H9 (cell line): ENCODE results near the gene BRD1. TPM values are rescaled to one million over a fixed set of nuclear protein-coding genes. Genes with fewer than 3 reads are reported as not detected.

ENCODE experiments used
- DNase-seq: peaks from one replicate; pipeline ENCODE4 v3.0.0-alpha.2; 2017
- H2AFZ ChIP-seq: one replicate; pipeline ENCODE4 v1.6.1; 2013; ENCODE audit warnings: mild to moderate bottlenecking, low read length, control low read depth, moderate library complexity
- H2AK5ac ChIP-seq: 2 replicates; pipeline ENCODE4 v1.6.1; 2013; ENCODE audit warnings: low read length, control low read depth, mixed read lengths; ENCODE audit not compliant: insufficient read length
- H2BK120ac ChIP-seq: one replicate; pipeline ENCODE4 v1.6.1; 2013; ENCODE audit warnings: low read depth, mild to moderate bottlenecking, low read length, control low read depth, inconsistent platforms; ENCODE audit not compliant: poor library complexity, severe bottlenecking
- H2BK12ac ChIP-seq: 2 replicates; pipeline ENCODE4 v1.6.1; 2013; ENCODE audit warnings: low read length, control low read depth, mixed read lengths, low read depth; ENCODE audit not compliant: insufficient read length
- H2BK15ac ChIP-seq: 2 replicates; pipeline ENCODE4 v1.6.1; 2013; ENCODE audit warnings: low read depth, low read length, control low read depth
- H2BK20ac ChIP-seq: one replicate; pipeline ENCODE4 v1.6.1; 2013; ENCODE audit warnings: low read depth, mild to moderate bottlenecking, low read length, control low read depth, inconsistent platforms; ENCODE audit not compliant: poor library complexity, severe bottlenecking
- H2BK5ac ChIP-seq: 2 replicates; pipeline ENCODE4 v1.6.1; 2013; ENCODE audit warnings: low read length, control low read depth, mixed read lengths; ENCODE audit not compliant: insufficient read length
- H3K14ac ChIP-seq: 2 replicates; pipeline ENCODE4 v1.6.1; 2013; ENCODE audit warnings: low read length, control low read depth; ENCODE audit not compliant: insufficient read depth
- H3K18ac ChIP-seq: 2 replicates; pipeline ENCODE4 v1.6.1; 2013; ENCODE audit warnings: low read depth, mild to moderate bottlenecking, mixed read lengths, low read length, control low read depth; ENCODE audit not compliant: insufficient read length
- H3K23ac ChIP-seq: 2 replicates; pipeline ENCODE4 v1.6.1; 2013; ENCODE audit warnings: low read length, control low read depth, mixed read lengths, low read depth; ENCODE audit not compliant: insufficient read length
- H3K23me2 ChIP-seq: 2 replicates; pipeline ENCODE4 v1.6.1; 2013; ENCODE audit warnings: low read depth, mild to moderate bottlenecking, mixed read lengths, low read length, control low read depth; ENCODE audit not compliant: insufficient read length, poor library complexity, severe bottlenecking
- H3K27ac ChIP-seq: 2 replicates; pipeline ENCODE4 v1.5.1; 2013; ENCODE audit warnings: low read length, control low read depth, mixed read lengths, low read depth; ENCODE audit not compliant: insufficient read length
- H3K27me3 ChIP-seq: 2 replicates; pipeline ENCODE4 v1.6.1; 2013; ENCODE audit warnings: low read length, control low read depth, inconsistent platforms; ENCODE audit not compliant: insufficient read depth
- H3K4ac ChIP-seq: 2 replicates; pipeline ENCODE4 v1.6.1; 2013; ENCODE audit warnings: low read depth, mild to moderate bottlenecking, control low read depth, inconsistent platforms, low read length, moderate library complexity
- H3K4me1 ChIP-seq: 2 replicates; pipeline ENCODE4 v1.6.1; 2013; ENCODE audit warnings: low read length, control low read depth, inconsistent platforms; ENCODE audit not compliant: insufficient read depth
- H3K4me2 ChIP-seq: 2 replicates; pipeline ENCODE4 v1.6.1; 2013; ENCODE audit warnings: low read length, control low read depth, mixed read lengths; ENCODE audit not compliant: insufficient read length, insufficient read depth
- H3K56ac ChIP-seq: 2 replicates; pipeline ENCODE4 v1.6.1; 2013; ENCODE audit warnings: low read depth, mild to moderate bottlenecking, mixed read lengths, low read length, control low read depth; ENCODE audit not compliant: insufficient read length
- H3K79me1 ChIP-seq: 2 replicates; pipeline ENCODE4 v1.6.1; 2013; ENCODE audit warnings: low read depth, mild to moderate bottlenecking, moderate library complexity, low read length, control low read depth, inconsistent platforms; ENCODE audit not compliant: insufficient read depth, poor library complexity, severe bottlenecking
- H3K79me2 ChIP-seq: 2 replicates; pipeline ENCODE4 v1.6.1; 2013; ENCODE audit warnings: low read length, control low read depth, inconsistent platforms; ENCODE audit not compliant: insufficient read depth
- H3K9ac ChIP-seq: 2 replicates; pipeline ENCODE4 v1.6.1; 2013; ENCODE audit warnings: low read length, control low read depth, mixed read lengths; ENCODE audit not compliant: insufficient read length; ENCODE audit errors: extremely low read depth
- H3K9me3 ChIP-seq: one replicate; pipeline ENCODE4 v1.6.1; 2013; ENCODE audit warnings: low read depth, low read length, inconsistent platforms; ENCODE audit not compliant: control insufficient read depth
- H3T11ph ChIP-seq: one replicate; pipeline ENCODE4 v1.6.1; 2013; ENCODE audit warnings: mild to moderate bottlenecking, low read length, control low read depth, inconsistent platforms
- H4K20me1 ChIP-seq: one replicate; pipeline ENCODE4 v1.6.1; 2013; ENCODE audit not compliant: control insufficient read depth, insufficient read length, insufficient read depth
- H4K5ac ChIP-seq: 2 replicates; pipeline ENCODE4 v1.6.1; 2013; ENCODE audit warnings: low read depth, mild to moderate bottlenecking, mixed read lengths, low read length, control low read depth; ENCODE audit not compliant: insufficient read length
- H4K8ac ChIP-seq: replicated peaks from 2 replicates; pipeline ENCODE4 v1.6.1; 2013; ENCODE audit warnings: low read length, control low read depth, mixed read lengths, low read depth; ENCODE audit not compliant: insufficient read length
- H4K91ac ChIP-seq: 2 replicates; pipeline ENCODE4 v1.6.1; 2013; ENCODE audit warnings: low read depth, mild to moderate bottlenecking, moderate library complexity, mixed read lengths, low read length, control low read depth; ENCODE audit not compliant: insufficient read length
- H3K27ac Mint-ChIP-seq, 3 experiments: 2 replicates in 2 of 3; 3 replicates in 1 of 3; pipeline ENCODE4 v1.8.0; 2020 to 2021; ENCODE audit warnings: mixed read lengths in 3 of 3, mild to moderate bottlenecking in 1 of 3, moderate library complexity in 1 of 3
- H3K27me3 Mint-ChIP-seq: 2 replicates; pipeline ENCODE4 v1.8.0; 2021; ENCODE audit warnings: low read depth, mild to moderate bottlenecking, moderate library complexity, mixed read lengths
- H3K36me3 Mint-ChIP-seq, 3 experiments: 2 replicates in 2 of 3; 3 replicates in 1 of 3; pipeline ENCODE4 v1.8.0; 2020 to 2021; ENCODE audit warnings: low read depth in 3 of 3, mixed read lengths in 3 of 3; ENCODE audit not compliant: insufficient read depth in 1 of 3
- H3K4me1 Mint-ChIP-seq, 2 experiments: 2 replicates each; pipeline ENCODE4 v1.8.0; 2020; ENCODE audit warnings: mixed read lengths in 2 of 2
- H3K4me3 Mint-ChIP-seq, 2 experiments: 2 replicates in 1 of 2; 3 replicates in 1 of 2; pipeline ENCODE4 v1.8.0; 2020 to 2021; ENCODE audit warnings: mild to moderate bottlenecking in 2 of 2, mixed read lengths in 2 of 2, moderate library complexity in 1 of 2
- H3K9me3 Mint-ChIP-seq, 2 experiments: 2 replicates in 1 of 2; 3 replicates in 1 of 2; pipeline ENCODE4 v1.8.0; 2020; ENCODE audit warnings: mild to moderate bottlenecking in 2 of 2, mixed read lengths in 2 of 2, moderate library complexity in 1 of 2
- WGBS: extraction: QIAGEN DNeasy Blood & Tissue Kit; methylation state at CpG from one replicate; pipeline ENCODE4 v1.1.7; 2013; ENCODE audit warnings: missing lambda C conversion rate, low lambda C conversion rate, mixed read lengths; ENCODE audit not compliant: insufficient read length; ENCODE audit errors: extremely low coverage; 5-methylcytosine and 5-hydroxymethylcytosine counted together
- total RNA-seq: library from RNA; stranded (reverse); gene quantifications from 2 replicates; pipeline ENCODE4 v1.2.1, GENCODE V29; 2021
- TF ChIP-seq, protein P1 (sequence below): fragments of 200-600 bp; sonication (generic); conservative IDR thresholded peaks from 3 replicates; pipeline ENCODE4 v1.8.0; 2021; ENCODE audit warnings: antibody characterized with exemption, mild to moderate bottlenecking

Gene BRD1
- total RNA-seq, 1 experiment from 2014 or later: 51.3 TPM

DNA sequence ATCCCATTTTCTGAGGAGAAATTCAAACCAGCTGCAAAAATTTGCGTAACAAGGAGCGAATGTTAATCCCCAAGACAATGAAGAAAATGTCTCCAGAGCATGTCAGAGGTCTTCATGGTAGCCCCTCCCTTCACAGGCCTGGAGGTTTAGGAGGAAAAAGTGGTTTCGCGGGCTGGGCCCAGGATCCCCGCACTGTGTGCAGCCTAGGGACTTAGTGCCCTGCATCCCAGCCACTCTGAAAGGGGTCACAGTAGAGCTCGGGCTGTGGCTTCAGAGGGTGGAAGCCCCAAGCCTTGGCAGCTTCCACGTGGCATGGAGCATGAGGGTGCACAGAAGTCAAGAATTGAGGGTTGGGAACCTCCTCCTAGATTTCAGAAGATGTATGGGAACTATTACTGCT lies 87.4 kb downstream of the BRD1 start:
- Histone ChIP-seq H2BK120ac (no peak overlapping the region), H2BK5ac (no peak overlapping the region), H3K9me3 (peaks cover 8% of the 10 kb centered on the region), H3K23me2 (no peaks in the 10 kb centered on the region), H3K4me1 (no peaks in the 10 kb centered on the region), H3K9ac (no peak overlapping the region), H4K20me1 (no peaks in the 10 kb centered on the region), H2BK12ac (no peak overlapping the region), H3K79me1 (no peaks in the 10 kb centered on the region), H2AK5ac (no peak overlapping the region), H3K18ac (no peak overlapping the region), H3K27me3 (no peaks in the 10 kb centered on the region; the same call in 1 of the 2 replicates), H4K8ac (no peak overlapping the region), H3K14ac (no peak overlapping the region), H3K4me2 (no peak overlapping the region), H3K27ac (no peak overlapping the region), H3K23ac (no peak overlapping the region), H2BK15ac (no peak overlapping the region), H3K79me2 (no peaks in the 10 kb centered on the region), H2BK20ac (no peak overlapping the region), H4K5ac (no peak overlapping the region), H3T11ph (no peak overlapping the region), H3K56ac (no peak overlapping the region), H4K91ac (no peak overlapping the region), H3K4ac (no peak overlapping the region), H2AFZ (no peak overlapping the region)
- WGBS: no CpG with 5 or more reads among the region's 7 CpGs
- no peak for DNase-seq
- Mint-ChIP-seq H3K27ac (no peak overlapping the region), H3K36me3 (peaks cover 5 to 12% (median 6%) of the 10 kb centered on the region in 3 experiments; a peak in 6 of 7 replicates), H3K4me3 (no peak overlapping the region), H3K27me3 (peaks cover 67% of the 10 kb centered on the region), H3K9me3 (peaks cover 57 to 69% of the 10 kb centered on the region in 2 experiments), H3K4me1 (peaks cover 0 to 3% of the 10 kb centered on the region in 2 experiments; a peak in 1 of 4 replicates)
- TF ChIP-seq, protein P1, sequence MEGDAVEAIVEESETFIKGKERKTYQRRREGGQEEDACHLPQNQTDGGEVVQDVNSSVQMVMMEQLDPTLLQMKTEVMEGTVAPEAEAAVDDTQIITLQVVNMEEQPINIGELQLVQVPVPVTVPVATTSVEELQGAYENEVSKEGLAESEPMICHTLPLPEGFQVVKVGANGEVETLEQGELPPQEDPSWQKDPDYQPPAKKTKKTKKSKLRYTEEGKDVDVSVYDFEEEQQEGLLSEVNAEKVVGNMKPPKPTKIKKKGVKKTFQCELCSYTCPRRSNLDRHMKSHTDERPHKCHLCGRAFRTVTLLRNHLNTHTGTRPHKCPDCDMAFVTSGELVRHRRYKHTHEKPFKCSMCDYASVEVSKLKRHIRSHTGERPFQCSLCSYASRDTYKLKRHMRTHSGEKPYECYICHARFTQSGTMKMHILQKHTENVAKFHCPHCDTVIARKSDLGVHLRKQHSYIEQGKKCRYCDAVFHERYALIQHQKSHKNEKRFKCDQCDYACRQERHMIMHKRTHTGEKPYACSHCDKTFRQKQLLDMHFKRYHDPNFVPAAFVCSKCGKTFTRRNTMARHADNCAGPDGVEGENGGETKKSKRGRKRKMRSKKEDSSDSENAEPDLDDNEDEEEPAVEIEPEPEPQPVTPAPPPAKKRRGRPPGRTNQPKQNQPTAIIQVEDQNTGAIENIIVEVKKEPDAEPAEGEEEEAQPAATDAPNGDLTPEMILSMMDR: no peak
